ENCODE measurements around the gene KITLG. TPM values are rescaled to one million over a fixed set of nuclear protein-coding genes. Genes with fewer than 3 reads are reported as not detected.

The KITLG gene
- total RNA-seq, 1 experiment from 2014 or later: 7.4 TPM

DNA sequence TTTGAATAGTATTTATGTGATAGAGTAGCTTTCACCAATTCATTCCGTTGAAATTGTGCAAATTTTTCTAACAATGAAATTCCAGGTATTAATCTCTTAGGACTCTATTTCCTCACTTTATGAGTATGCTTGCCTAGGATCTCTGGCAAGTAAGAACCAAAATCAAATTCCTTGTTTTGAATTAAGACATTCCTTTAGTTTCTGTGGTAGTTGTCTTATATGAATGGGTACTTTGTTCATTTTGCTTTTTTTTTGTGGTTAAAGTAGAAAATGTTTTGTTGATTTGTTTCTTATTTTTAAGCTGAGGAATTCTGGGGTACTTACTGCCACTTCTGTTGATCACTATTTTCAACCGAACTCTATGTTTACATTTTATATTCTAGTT, 59.8 kb downstream of the KITLG start:
- intact Hi-C loops (cut with micrococcal nuclease; ENCODE audit: unreplicated experiment): no loop called here
- TF ChIP-seq POLR2AphosphoS5 (IDR thresholded peaks at IDR 0.05; ENCODE audit: low read depth, low read length): no peak
- TF ChIP-seq, protein P1, sequence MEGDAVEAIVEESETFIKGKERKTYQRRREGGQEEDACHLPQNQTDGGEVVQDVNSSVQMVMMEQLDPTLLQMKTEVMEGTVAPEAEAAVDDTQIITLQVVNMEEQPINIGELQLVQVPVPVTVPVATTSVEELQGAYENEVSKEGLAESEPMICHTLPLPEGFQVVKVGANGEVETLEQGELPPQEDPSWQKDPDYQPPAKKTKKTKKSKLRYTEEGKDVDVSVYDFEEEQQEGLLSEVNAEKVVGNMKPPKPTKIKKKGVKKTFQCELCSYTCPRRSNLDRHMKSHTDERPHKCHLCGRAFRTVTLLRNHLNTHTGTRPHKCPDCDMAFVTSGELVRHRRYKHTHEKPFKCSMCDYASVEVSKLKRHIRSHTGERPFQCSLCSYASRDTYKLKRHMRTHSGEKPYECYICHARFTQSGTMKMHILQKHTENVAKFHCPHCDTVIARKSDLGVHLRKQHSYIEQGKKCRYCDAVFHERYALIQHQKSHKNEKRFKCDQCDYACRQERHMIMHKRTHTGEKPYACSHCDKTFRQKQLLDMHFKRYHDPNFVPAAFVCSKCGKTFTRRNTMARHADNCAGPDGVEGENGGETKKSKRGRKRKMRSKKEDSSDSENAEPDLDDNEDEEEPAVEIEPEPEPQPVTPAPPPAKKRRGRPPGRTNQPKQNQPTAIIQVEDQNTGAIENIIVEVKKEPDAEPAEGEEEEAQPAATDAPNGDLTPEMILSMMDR (IDR thresholded peaks at IDR 0.05): no peak

GRCh38 chr12:88519802-88520435, 60.4 kb downstream of the KITLG start:
- BruUV-seq (replicated peaks): no TSS peak
- no peak overlapping the region for H3K27ac ChIP-seq (ENCODE audit: low read length)
- no peaks in the 10 kb centered on the region for H3K27me3 ChIP-seq (ENCODE audit: control insufficient read depth, insufficient read depth, low read length)
- intact Hi-C loops (cut with micrococcal nuclease; ENCODE audit: unreplicated experiment): no loop called here
- H3K36me3 ChIP-seq (ENCODE audit: control insufficient read depth, insufficient read depth, low read length): no peaks in the 10 kb centered on the region
- ChIA-PET CTCF (no interaction called here), POLR2A (no interaction called here)
- TF ChIP-seq, protein P1 (IDR thresholded peaks at IDR 0.05): no peak
- no peak for TF ChIP-seq TCF7L2 (IDR thresholded peaks at IDR 0.05; ENCODE audit: low read depth, low read length)
- no peak for TF ChIP-seq SIN3A (IDR thresholded peaks at IDR 0.05; ENCODE audit: borderline replicate concordance, insufficient read depth, low read depth, low read length)
- TF ChIP-seq, protein P2, sequence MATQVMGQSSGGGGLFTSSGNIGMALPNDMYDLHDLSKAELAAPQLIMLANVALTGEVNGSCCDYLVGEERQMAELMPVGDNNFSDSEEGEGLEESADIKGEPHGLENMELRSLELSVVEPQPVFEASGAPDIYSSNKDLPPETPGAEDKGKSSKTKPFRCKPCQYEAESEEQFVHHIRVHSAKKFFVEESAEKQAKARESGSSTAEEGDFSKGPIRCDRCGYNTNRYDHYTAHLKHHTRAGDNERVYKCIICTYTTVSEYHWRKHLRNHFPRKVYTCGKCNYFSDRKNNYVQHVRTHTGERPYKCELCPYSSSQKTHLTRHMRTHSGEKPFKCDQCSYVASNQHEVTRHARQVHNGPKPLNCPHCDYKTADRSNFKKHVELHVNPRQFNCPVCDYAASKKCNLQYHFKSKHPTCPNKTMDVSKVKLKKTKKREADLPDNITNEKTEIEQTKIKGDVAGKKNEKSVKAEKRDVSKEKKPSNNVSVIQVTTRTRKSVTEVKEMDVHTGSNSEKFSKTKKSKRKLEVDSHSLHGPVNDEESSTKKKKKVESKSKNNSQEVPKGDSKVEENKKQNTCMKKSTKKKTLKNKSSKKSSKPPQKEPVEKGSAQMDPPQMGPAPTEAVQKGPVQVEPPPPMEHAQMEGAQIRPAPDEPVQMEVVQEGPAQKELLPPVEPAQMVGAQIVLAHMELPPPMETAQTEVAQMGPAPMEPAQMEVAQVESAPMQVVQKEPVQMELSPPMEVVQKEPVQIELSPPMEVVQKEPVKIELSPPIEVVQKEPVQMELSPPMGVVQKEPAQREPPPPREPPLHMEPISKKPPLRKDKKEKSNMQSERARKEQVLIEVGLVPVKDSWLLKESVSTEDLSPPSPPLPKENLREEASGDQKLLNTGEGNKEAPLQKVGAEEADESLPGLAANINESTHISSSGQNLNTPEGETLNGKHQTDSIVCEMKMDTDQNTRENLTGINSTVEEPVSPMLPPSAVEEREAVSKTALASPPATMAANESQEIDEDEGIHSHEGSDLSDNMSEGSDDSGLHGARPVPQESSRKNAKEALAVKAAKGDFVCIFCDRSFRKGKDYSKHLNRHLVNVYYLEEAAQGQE (IDR thresholded peaks at IDR 0.05; ENCODE audit: insufficient read depth in 1 of 2, low read depth in 2 of 2, low read length in 1 of 2): no peak
- TF ChIP-seq POLR2AphosphoS5 (IDR thresholded peaks at IDR 0.05; ENCODE audit: low read depth, low read length): no peak
- no peaks in the 10 kb centered on the region for H3K9me3 ChIP-seq (ENCODE audit: control insufficient read depth, insufficient read depth, low read depth, low read length)
- ATAC-seq (no peak), DNase-seq (ENCODE audit: low read depth, low spot score) (no peak)
- in situ Hi-C loops (cut with HindIII; ENCODE audit: low pct_unique_long_range_greater_than_20kb, low sequenced_read_pairs): no loop called here
- H3K4me3 ChIP-seq (ENCODE audit: low read depth in 2 of 2, low read length in 2 of 2): no peak overlapping the region
- no peaks in the 10 kb centered on the region for H3K4me1 ChIP-seq (ENCODE audit: control insufficient read depth, insufficient read depth, low read length)

More for the DNA sequence above, 59.8 kb downstream of the KITLG start:
- ATAC-seq (no peak), DNase-seq (ENCODE audit: low read depth, low spot score) (no peak)
- Histone ChIP-seq H3K4me3 (ENCODE audit: low read depth in 2 of 2, low read length in 2 of 2) (no peak overlapping the region), H3K4me1 (ENCODE audit: control insufficient read depth, insufficient read depth, low read length) (no peaks in the 10 kb centered on the region), H3K27ac (ENCODE audit: low read length) (no peak overlapping the region), H3K27me3 (ENCODE audit: control insufficient read depth, insufficient read depth, low read length) (no peaks in the 10 kb centered on the region), H3K36me3 (ENCODE audit: control insufficient read depth, insufficient read depth, low read length) (no peaks in the 10 kb centered on the region), H3K9me3 (ENCODE audit: control insufficient read depth, insufficient read depth, low read depth, low read length) (no peaks in the 10 kb centered on the region)
- POLR2A ChIA-PET: no interaction called here
- CTCF ChIA-PET: no interaction called here
- in situ Hi-C loops (cut with HindIII; ENCODE audit: low pct_unique_long_range_greater_than_20kb, low sequenced_read_pairs): no loop called here
- no TSS peak for BruUV-seq (replicated peaks)
